Measurements from ENCODE around the gene GGA3. TPM values are rescaled to one million over a fixed set of nuclear protein-coding genes. Genes with fewer than 3 reads are reported as not detected.
"Not testable (repeated sequence)": the region's sequence is repeated elsewhere in the genome, so short reads cannot be mapped to it uniquely, and the experiment has no call there.

Gene GGA3
- total RNA-seq, 1 experiment from 2014 or later: 37.5 TPM

DNA sequence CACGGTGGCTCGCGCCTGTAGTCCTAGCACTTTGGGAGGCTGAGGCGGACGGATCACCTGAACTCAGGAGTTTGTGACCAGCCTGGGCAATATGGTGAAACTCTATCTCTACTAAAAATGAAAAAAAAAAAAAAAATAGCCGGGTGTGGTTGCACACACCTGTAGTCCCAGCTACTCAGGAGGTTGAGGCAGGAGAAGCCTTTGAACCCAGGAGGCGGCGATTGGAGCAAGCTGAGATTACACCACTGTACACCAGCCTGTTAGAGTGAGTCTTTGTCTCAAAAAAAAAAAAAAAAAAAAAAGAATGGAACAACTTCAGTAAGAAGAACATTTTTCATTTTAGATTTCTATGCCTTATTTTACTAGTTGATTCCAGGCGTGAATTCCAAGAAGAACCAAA is 53.2 kb downstream of the GGA3 start:
- Histone ChIP-seq H3K4me2 (no peak overlapping the region), H3K4me3 (no peak overlapping the region)
- BruUV-seq (replicated peaks): no TSS peak

DNA sequence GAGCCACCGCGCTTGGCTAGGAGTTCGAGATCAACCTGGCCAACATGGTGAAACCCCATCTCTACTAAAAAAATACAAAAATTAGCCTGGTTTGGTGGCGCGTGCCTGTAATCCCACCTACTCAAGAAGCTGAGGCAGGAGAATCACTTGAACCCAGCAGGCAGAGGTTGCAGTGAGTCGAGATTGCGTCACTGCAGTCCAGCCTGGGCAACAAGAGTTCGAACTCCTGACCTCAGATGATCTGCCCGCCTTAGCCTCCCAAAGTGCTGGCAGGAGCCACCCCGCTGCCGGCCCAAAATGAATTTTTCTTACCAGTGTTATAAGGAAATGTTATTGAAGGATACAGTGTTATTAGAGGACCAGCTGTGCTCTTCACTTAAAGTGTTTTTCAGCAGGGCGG is 53.6 kb downstream of the GGA3 start:
- no peak overlapping the region for H2AFZ ChIP-seq
- intact Hi-C loops (cut with micrococcal nuclease; ENCODE audit: unreplicated experiment): loop anchor here (10.0 kb wide), 1 partner anchor 173 kb away; no protein-coding TSS in a partner anchor
- H3K27ac ChIP-seq: no peak overlapping the region
- no peaks in the 10 kb centered on the region for H3K9me3 ChIP-seq (ENCODE audit: insufficient read depth, low read depth)
- H3F3A ChIP-seq (ENCODE audit: insufficient read depth, low read depth): peaks cover 26% of the 10 kb centered on the region
- H3K4me1 ChIP-seq (replicated peaks; ENCODE audit: insufficient read depth): peaks cover 14% of the 10 kb centered on the region
- peaks cover 51% of the 10 kb centered on the region for H3K79me2 ChIP-seq (ENCODE audit: low read depth)
- no peaks in the 10 kb centered on the region for H3K9me2 ChIP-seq (ENCODE audit: insufficient read depth)
- TF ChIP-seq EZH2 (IDR thresholded peaks at IDR 0.05; ENCODE audit: low read depth): no peak
- TF ChIP-seq CTCF (conservative IDR thresholded peaks at IDR 0.05): no peak
- no peaks in the 10 kb centered on the region; the same call in 1 of the 2 replicates for H4K20me1 ChIP-seq (ENCODE audit: insufficient read depth)
- no peak for DNase-seq
- no peaks in the 10 kb centered on the region for H3K27me3 ChIP-seq (ENCODE audit: insufficient read depth, low read depth)
- H3K4me2 ChIP-seq: no peak overlapping the region
- ChIA-PET POLR2A (ENCODE audit: unreplicated experiment) (no interaction called here), CTCF (no interaction called here)
- H3K4me3 ChIP-seq: no peak overlapping the region
- no TSS peak for BruUV-seq (replicated peaks)
- peaks cover 22% of the 10 kb centered on the region for H3K36me3 ChIP-seq (ENCODE audit: low read depth)

More for the DNA sequence above, 53.2 kb downstream of the GGA3 start:
- Histone ChIP-seq H3K4me1 (replicated peaks; ENCODE audit: insufficient read depth) (peaks cover 14% of the 10 kb centered on the region), H3K27ac (no peak overlapping the region), H3F3A (ENCODE audit: insufficient read depth, low read depth) (peaks cover 23% of the 10 kb centered on the region), H3K9me3 (ENCODE audit: insufficient read depth, low read depth) (no peaks in the 10 kb centered on the region), H4K20me1 (ENCODE audit: insufficient read depth) (no peaks in the 10 kb centered on the region; the same call in none of the 2 replicates), H3K9me2 (ENCODE audit: insufficient read depth) (no peaks in the 10 kb centered on the region), H3K27me3 (ENCODE audit: insufficient read depth, low read depth) (no peaks in the 10 kb centered on the region), H3K36me3 (ENCODE audit: low read depth) (peaks cover 26% of the 10 kb centered on the region), H3K79me2 (ENCODE audit: low read depth) (peaks cover 51% of the 10 kb centered on the region), H2AFZ (no peak overlapping the region)
- TF ChIP-seq CTCF (conservative IDR thresholded peaks at IDR 0.05) (no peak), EZH2 (IDR thresholded peaks at IDR 0.05; ENCODE audit: low read depth) (no peak)
- no peak for DNase-seq
- intact Hi-C loops (cut with micrococcal nuclease; ENCODE audit: unreplicated experiment): loop anchor here (10.0 kb wide), 1 partner anchor 173 kb away; no protein-coding TSS in a partner anchor
- CTCF ChIA-PET: no interaction called here
- POLR2A ChIA-PET (ENCODE audit: unreplicated experiment): no interaction called here

DNA sequence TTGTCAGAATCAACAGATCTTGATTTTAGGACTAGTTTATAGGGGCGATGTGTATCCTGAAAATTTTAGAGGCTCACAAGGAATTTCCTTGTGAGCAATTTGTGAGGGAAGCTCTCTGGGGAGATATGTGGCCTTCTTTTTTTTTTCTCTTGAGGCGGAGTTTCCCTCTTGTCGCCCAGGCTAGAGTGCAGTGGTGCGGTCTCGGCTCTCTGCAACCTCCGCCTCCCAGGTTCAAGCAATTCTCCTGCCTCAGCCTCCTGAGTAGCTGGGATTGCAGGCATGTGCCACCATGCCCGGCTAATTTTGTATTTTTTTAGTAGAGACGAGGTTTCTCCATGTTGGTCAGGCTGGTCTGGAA is 54.4 kb downstream of the GGA3 start:
- Histone ChIP-seq H3K4me2 (peak overlapping the region; percentile 99), H3K4me1 (replicated peaks; ENCODE audit: insufficient read depth) (peaks cover 14% of the 10 kb centered on the region), H2AFZ (peak overlapping the region; percentile 97; the same call in 1 of the 2 replicates), H3K4me3 (peak overlapping the region; percentile 93), H3K79me2 (ENCODE audit: low read depth) (peaks cover 51% of the 10 kb centered on the region), H3K36me3 (ENCODE audit: low read depth) (peaks cover 18% of the 10 kb centered on the region), H3F3A (ENCODE audit: insufficient read depth, low read depth) (peaks cover 26% of the 10 kb centered on the region)
- H4K20me1 ChIP-seq (ENCODE audit: insufficient read depth); H3K27me3 ChIP-seq (ENCODE audit: insufficient read depth, low read depth); H3K9me3 ChIP-seq (ENCODE audit: insufficient read depth, low read depth); POLR2A ChIA-PET (ENCODE audit: unreplicated experiment); DNase-seq; H3K9me2 ChIP-seq (ENCODE audit: insufficient read depth); BruUV-seq (replicated peaks); H3K27ac ChIP-seq: not testable (repeated sequence)
- intact Hi-C loops (cut with micrococcal nuclease; ENCODE audit: unreplicated experiment): loop anchor here (10.0 kb wide), 1 partner anchor 172 kb away; no protein-coding TSS in a partner anchor
- CTCF ChIA-PET: interaction anchor here (0.6 kb wide), 2 partner anchors 23 to 220 kb away, joined by 4 to 5 read pairs; no protein-coding TSS in a partner anchor

DNA sequence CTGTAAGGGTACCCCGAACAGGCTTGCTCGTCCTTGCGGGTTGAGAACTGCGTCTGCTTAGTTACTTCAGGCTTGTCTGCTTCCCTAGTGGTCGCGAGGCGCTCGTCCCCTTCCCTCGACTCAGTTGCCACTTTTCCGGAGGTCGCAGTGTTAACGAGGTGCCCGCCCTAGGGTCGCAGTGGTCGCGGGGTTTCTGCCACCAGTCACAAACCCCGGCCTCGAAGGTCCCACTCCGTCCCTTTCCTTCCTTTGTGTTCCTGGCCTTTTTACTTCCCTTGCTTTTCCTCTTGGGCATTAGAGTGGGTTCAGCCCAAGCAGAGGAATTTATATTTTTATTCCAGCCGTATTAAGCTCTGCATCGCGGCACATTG is 55.6 kb downstream of the GGA3 start:
- Histone ChIP-seq H3K9me2 (ENCODE audit: insufficient read depth) (no peaks in the 10 kb centered on the region), H3K79me2 (ENCODE audit: low read depth) (peaks cover 51% of the 10 kb centered on the region), H3K4me3 (peak overlapping the region; percentile 93), H3K27me3 (ENCODE audit: insufficient read depth, low read depth) (no peaks in the 10 kb centered on the region), H3K4me2 (peak overlapping the region; percentile 99), H3K9me3 (ENCODE audit: insufficient read depth, low read depth) (no peaks in the 10 kb centered on the region), H3K36me3 (ENCODE audit: low read depth) (peaks cover 12% of the 10 kb centered on the region), H3K27ac (peak overlapping the region; percentile 92), H3F3A (ENCODE audit: insufficient read depth, low read depth) (peaks cover 26% of the 10 kb centered on the region), H2AFZ (peak overlapping the region; percentile 97), H4K20me1 (ENCODE audit: insufficient read depth) (no peaks in the 10 kb centered on the region; the same call in 1 of the 2 replicates), H3K4me1 (replicated peaks; ENCODE audit: insufficient read depth) (peaks cover 14% of the 10 kb centered on the region)
- intact Hi-C loops (cut with micrococcal nuclease; ENCODE audit: unreplicated experiment): loop anchor here (10.0 kb wide), 1 partner anchor 171 kb away; no protein-coding TSS in a partner anchor
- CTCF ChIA-PET: interaction anchor here (0.6 to 1.3 kb wide), 4 partner anchors 50 to 249 kb away, joined by 3 to 12 read pairs (median 5); no protein-coding TSS in a partner anchor
- POLR2A ChIA-PET (ENCODE audit: unreplicated experiment): interaction anchor here (0.6 to 0.7 kb wide), 3 partner anchors 12 to 109 kb away, joined by 4 to 10 read pairs (median 8); no protein-coding TSS in a partner anchor
- BruUV-seq (replicated peaks): TSS peak; percentile 50
- no peak for DNase-seq
- TF ChIP-seq EZH2 (IDR thresholded peaks at IDR 0.05; ENCODE audit: low read depth) (no peak), CTCF (conservative IDR thresholded peaks at IDR 0.05) (no peak)
